ENCODE results near the gene UNC119B. TPM values are rescaled to one million over a fixed set of nuclear protein-coding genes. Genes with fewer than 3 reads are reported as not detected.

The UNC119B gene
- total and polyA plus RNA-seq, 2 of the 4 experiments (the other 2 are of a cell fraction), result 8.4 to 21.6 TPM

GRCh38 chr12:120721866-120722265, 11.6 kb downstream of the UNC119B start:
- H3K27me3 ChIP-seq (ENCODE audit: control insufficient read depth, insufficient read depth, low read length), result no peaks in the 10 kb centered on the region
- H3K23ac ChIP-seq (ENCODE audit: low read depth, low read length), result no peak overlapping the region
- H2BK15ac ChIP-seq (ENCODE audit: low read depth, low read length), result no peak overlapping the region
- H4K20me1 ChIP-seq (ENCODE audit: insufficient read depth, low read length), result no peaks in the 10 kb centered on the region
- H2BK20ac ChIP-seq (ENCODE audit: low read depth, low read length), result no peak overlapping the region
- no peak overlapping the region for H3K14ac ChIP-seq (replicated peaks; ENCODE audit: low read depth, low read length)
- H3K4me2 ChIP-seq (ENCODE audit: low read depth, low read length), result no peak overlapping the region
- H3K56ac ChIP-seq (ENCODE audit: extremely low read depth, insufficient read depth, low read length), result no peak overlapping the region
- H3K9me3 ChIP-seq (ENCODE audit: control insufficient read depth, insufficient read depth, low read length), result no peaks in the 10 kb centered on the region
- dilution Hi-C loops (cut with HindIII; ENCODE audit: low sequenced_read_pairs, unreplicated experiment), result no loop called here
- H2BK5ac ChIP-seq (ENCODE audit: low read depth, low read length, poor library complexity, severe bottlenecking), result no peak overlapping the region
- BruUV-seq (replicated peaks), result no TSS peak
- TF ChIP-seq CHD1 (IDR thresholded peaks at IDR 0.05; ENCODE audit: low read depth, low read length) (no peak), SMC3 (IDR thresholded peaks at IDR 0.05; ENCODE audit: low read depth, low read length) (no peak), RAD21 (IDR thresholded peaks at IDR 0.05; ENCODE audit: low read length) (no peak), USF2 (IDR thresholded peaks at IDR 0.05; ENCODE audit: low read depth, low read length) (no peak), BHLHE40 (IDR thresholded peaks at IDR 0.05; ENCODE audit: low read depth, low read length) (no peak), FOS (IDR thresholded peaks at IDR 0.05; ENCODE audit: low read depth, low read length) (no peak), POLR2A (IDR thresholded peaks at IDR 0.05; ENCODE audit: low read depth, low read length) (no peak), MAZ (IDR thresholded peaks at IDR 0.05; ENCODE audit: borderline replicate concordance, low read depth, low read length) (no peak), MXI1 (IDR thresholded peaks at IDR 0.05; ENCODE audit: borderline replicate concordance, low read depth, low read length) (no peak), NFE2L2 (IDR thresholded peaks at IDR 0.05; ENCODE audit: low read depth, low read length) (no peak), RFX5 (IDR thresholded peaks at IDR 0.05; ENCODE audit: low read depth, low read length) (no peak), CEBPB (IDR thresholded peaks at IDR 0.05; ENCODE audit: low read depth, low read length) (no peak), MAFK (IDR thresholded peaks at IDR 0.05; ENCODE audit: low read depth, low read length) (no peak), RCOR1 (IDR thresholded peaks at IDR 0.05; ENCODE audit: insufficient replicate concordance, low read length) (no peak)
- TF ChIP-seq, protein P1, sequence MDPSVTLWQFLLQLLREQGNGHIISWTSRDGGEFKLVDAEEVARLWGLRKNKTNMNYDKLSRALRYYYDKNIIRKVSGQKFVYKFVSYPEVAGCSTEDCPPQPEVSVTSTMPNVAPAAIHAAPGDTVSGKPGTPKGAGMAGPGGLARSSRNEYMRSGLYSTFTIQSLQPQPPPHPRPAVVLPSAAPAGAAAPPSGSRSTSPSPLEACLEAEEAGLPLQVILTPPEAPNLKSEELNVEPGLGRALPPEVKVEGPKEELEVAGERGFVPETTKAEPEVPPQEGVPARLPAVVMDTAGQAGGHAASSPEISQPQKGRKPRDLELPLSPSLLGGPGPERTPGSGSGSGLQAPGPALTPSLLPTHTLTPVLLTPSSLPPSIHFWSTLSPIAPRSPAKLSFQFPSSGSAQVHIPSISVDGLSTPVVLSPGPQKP (IDR thresholded peaks at IDR 0.05; ENCODE audit: borderline replicate concordance, low read depth, low read length), result no peak
- TF ChIP-seq, protein P2, sequence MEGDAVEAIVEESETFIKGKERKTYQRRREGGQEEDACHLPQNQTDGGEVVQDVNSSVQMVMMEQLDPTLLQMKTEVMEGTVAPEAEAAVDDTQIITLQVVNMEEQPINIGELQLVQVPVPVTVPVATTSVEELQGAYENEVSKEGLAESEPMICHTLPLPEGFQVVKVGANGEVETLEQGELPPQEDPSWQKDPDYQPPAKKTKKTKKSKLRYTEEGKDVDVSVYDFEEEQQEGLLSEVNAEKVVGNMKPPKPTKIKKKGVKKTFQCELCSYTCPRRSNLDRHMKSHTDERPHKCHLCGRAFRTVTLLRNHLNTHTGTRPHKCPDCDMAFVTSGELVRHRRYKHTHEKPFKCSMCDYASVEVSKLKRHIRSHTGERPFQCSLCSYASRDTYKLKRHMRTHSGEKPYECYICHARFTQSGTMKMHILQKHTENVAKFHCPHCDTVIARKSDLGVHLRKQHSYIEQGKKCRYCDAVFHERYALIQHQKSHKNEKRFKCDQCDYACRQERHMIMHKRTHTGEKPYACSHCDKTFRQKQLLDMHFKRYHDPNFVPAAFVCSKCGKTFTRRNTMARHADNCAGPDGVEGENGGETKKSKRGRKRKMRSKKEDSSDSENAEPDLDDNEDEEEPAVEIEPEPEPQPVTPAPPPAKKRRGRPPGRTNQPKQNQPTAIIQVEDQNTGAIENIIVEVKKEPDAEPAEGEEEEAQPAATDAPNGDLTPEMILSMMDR (conservative IDR thresholded peaks at IDR 0.05; ENCODE audit: low read depth, low read length), result no peak
- H3K4ac ChIP-seq (ENCODE audit: low read depth, low read length), result no peak overlapping the region
- no peak for DNase-seq
- H3K9me1 ChIP-seq (ENCODE audit: insufficient read depth, low read length), result peaks cover 12% of the 10 kb centered on the region
- 100% methylated on average over 1 of the region's 3 CpGs; no CpG with 5 or more reads in 1 of the 2 experiments for WGBS, 2 experiments (ENCODE audit: extremely low coverage in 2 of 2, insufficient read length in 1 of 2)
- POLR2A ChIA-PET (ENCODE audit: unreplicated experiment), result no interaction called here
- no peak overlapping the region for H2AFZ ChIP-seq (replicated peaks; ENCODE audit: low read length, poor library complexity)
- no peak overlapping the region for H3K27ac ChIP-seq (ENCODE audit: insufficient read depth, low read length)
- in situ Hi-C loops (cut with MboI; ENCODE audit: low sequenced_read_pairs), result no loop called here
- no peak overlapping the region for H2AK5ac ChIP-seq (ENCODE audit: low read depth, low read length)
- peaks cover 35% of the 10 kb centered on the region for H3K36me3 ChIP-seq (ENCODE audit: control insufficient read depth, insufficient read depth, low read length)
- H3K4me3 ChIP-seq (ENCODE audit: insufficient read depth, low read depth, low read length), result no peak overlapping the region
- H3K9ac ChIP-seq (ENCODE audit: low read depth, low read length), result no peak overlapping the region
- H4K5ac ChIP-seq (ENCODE audit: low read depth, low read length), result no peak overlapping the region
- H2BK120ac ChIP-seq (ENCODE audit: low read depth, low read length), result no peak overlapping the region
- no peak for ATAC-seq (ENCODE audit: low read depth)
- no peak overlapping the region for H2AK9ac ChIP-seq (replicated peaks; ENCODE audit: low read depth, low read length, poor library complexity)
- CTCF ChIA-PET, result no interaction called here
- H3K4me1 ChIP-seq (ENCODE audit: control insufficient read depth, insufficient read depth, low read length), result peaks cover 14% of the 10 kb centered on the region; the same call in 1 of the 2 replicates
- intact Hi-C loops (cut with micrococcal nuclease), result no loop called here
- peaks cover 14 to 32% of the 10 kb centered on the region in 2 experiments; a peak in 3 of 4 replicates for H3K79me1 ChIP-seq (ENCODE audit: low read depth in 1 of 2, low read length in 2 of 2)
- no peak overlapping the region for H4K8ac ChIP-seq (ENCODE audit: low read depth in 2 of 2, low read length in 2 of 2)
- no peak overlapping the region for H3K18ac ChIP-seq (ENCODE audit: low read depth, low read length)
- no peak overlapping the region for H4K91ac ChIP-seq (ENCODE audit: insufficient read depth, low read depth, low read length)

Measured in IMR-90 (cell line).